Posterior cingulate gyrus (tissue), 11 donors: ENCODE measurements around the gene STXBP3.
"Not testable (repeated sequence)": the region's sequence is repeated elsewhere in the genome, so short reads cannot be mapped to it uniquely, and the experiment has no call there.

Experiments used
- DNase-seq, 10 donors: peaks; one replicate each; pipeline versions ENCODE4 v3.0.0 to v3.0.0-alpha.2; 2020 to 2021; ENCODE audit warnings: mixed read lengths in 3 of 10
- intact Hi-C: fragments of 100-400 bp; cut with DNase I; formaldehyde crosslinking; loops from one replicate; pipeline ENCODE4 v1.15.1; 2023

The STXBP3 gene

GRCh38 chr1:108728327-108728923 is 18.0 kb upstream of the STXBP3 start:
- DNase-seq = no peak
- intact Hi-C loops = no loop called here

GRCh38 chr1:108729481-108729880 is 17.0 kb upstream of the STXBP3 start:
- intact Hi-C loops = no loop called here
- DNase-seq = no peak

GRCh38 chr1:108732398-108732797 is 14.1 kb upstream of the STXBP3 start:
- no peak for DNase-seq
- intact Hi-C loops = no loop called here

GRCh38 chr1:108734171-108734865 is 12.2 kb upstream of the STXBP3 start:
- peak in 1 of 10 donors; percentile 24 for DNase-seq
- intact Hi-C loops = no loop called here

GRCh38 chr1:108742253-108742652 is 4.2 kb upstream of the STXBP3 start:
- DNase-seq = peak in 4 of 10 donors; percentile 25 to 81 (median 46)
- intact Hi-C loops = no loop called here

GRCh38 chr1:108745980-108746381 is 493 bp upstream of the STXBP3 start:
- intact Hi-C loops = loop anchor here (2.0 to 5.0 kb wide), 4 partner anchors 53 to 153 kb away; partner anchors contain the start of genes GPSM2 and PRPF38B
- no peak for DNase-seq

- intact Hi-C loops = loop anchor here (2.0 to 5.0 kb wide), 4 partner anchors 55 to 151 kb away; partner anchors contain the start of genes GPSM2 and PRPF38B
- peak; percentile 38 to 95 (median 70) for DNase-seq
These were observed 837 bp downstream of the STXBP3 start for GRCh38 chr1:108747171-108747850.

GRCh38 chr1:108747898-108748297 is 1.4 kb downstream of the STXBP3 start:
- no peak for DNase-seq
- intact Hi-C loops = loop anchor here (2.0 to 5.0 kb wide), 4 partner anchors 55 to 151 kb away; partner anchors contain the start of genes GPSM2 and PRPF38B

- intact Hi-C loops = loop anchor here (5.0 kb wide), 2 partner anchors 68 to 128 kb away; partner anchors contain the start of gene GPSM2
These were observed 2.6 kb downstream of the STXBP3 start for GRCh38 chr1:108749081-108749480.

GRCh38 chr1:108750476-108751181 is 4.2 kb downstream of the STXBP3 start:
- intact Hi-C loops = no loop called here

More at GRCh38 chr1:108749081-108749480, 2.6 kb downstream of the STXBP3 start:
- no peak for DNase-seq

GRCh38 chr1:108753363-108753762 is 6.9 kb downstream of the STXBP3 start:
- intact Hi-C loops = no loop called here
- no peak for DNase-seq

More at GRCh38 chr1:108750476-108751181, 4.2 kb downstream of the STXBP3 start:
- no peak for DNase-seq

GRCh38 chr1:108758796-108759195 is 12.3 kb downstream of the STXBP3 start:
- intact Hi-C loops = no loop called here
- DNase-seq = no peak

- intact Hi-C loops = no loop called here
- DNase-seq = no peak
These were observed 20.6 kb downstream of the STXBP3 start for GRCh38 chr1:108767115-108767514.

- no peak for DNase-seq
- intact Hi-C loops = no loop called here
These were observed 21.2 kb downstream of the STXBP3 start for GRCh38 chr1:108767708-108768107.

GRCh38 chr1:108777839-108778238 is 31.4 kb downstream of the STXBP3 start:
- no peak for DNase-seq
- intact Hi-C loops = no loop called here

- intact Hi-C loops = no loop called here
These were observed 33.0 kb downstream of the STXBP3 start for GRCh38 chr1:108779455-108779854.

GRCh38 chr1:108780937-108781574 is 34.6 kb downstream of the STXBP3 start:
- DNase-seq = no peak
- intact Hi-C loops = no loop called here

More at GRCh38 chr1:108779455-108779854, 33.0 kb downstream of the STXBP3 start:
- DNase-seq = no peak

GRCh38 chr1:108781575-108781944 is 35.1 kb downstream of the STXBP3 start:
- intact Hi-C loops, DNase-seq: not testable (repeated sequence)

- intact Hi-C loops = no loop called here
- DNase-seq = no peak
These were observed 38.8 kb downstream of the STXBP3 start for GRCh38 chr1:108785264-108785663.

- no peak for DNase-seq
- intact Hi-C loops = no loop called here
These were observed 39.4 kb downstream of the STXBP3 start for GRCh38 chr1:108785880-108786279.
